GM12891 (cell line): ENCODE results near the gene HCFC1.
A peak's percentile ranks its signal among the peaks of the same experiment; 100 is the strongest.

Source experiments
- DNase-seq: peaks from one replicate; pipeline ENCODE4 v3.0.0; 2011; ENCODE audit warnings: low spot score; ENCODE audit not compliant: insufficient read length
- FAIRE-seq: peaks from 2 replicates; lab custom pipeline; 2011; peaks lifted over from hg19 to GRCh38; lab: Jason Lieb, UNC
- PAX5 ChIP-seq: IDR thresholded peaks from 2 replicates; pipeline ENCODE4 v1.6.1; 2011; ENCODE audit warnings: low read length, moderate library complexity, mild to moderate bottlenecking; ENCODE audit not compliant: insufficient read depth, severe bottlenecking
- POLR2A ChIP-seq: IDR thresholded peaks from 2 replicates; pipeline ENCODE4 v1.6.1; 2011; ENCODE audit warnings: low read depth, low read length, control low read depth
- POLR2AphosphoS5 ChIP-seq: IDR thresholded peaks from 2 replicates; pipeline ENCODE4 v1.6.1; 2011; ENCODE audit warnings: low read depth, low read length, control low read depth
- POU2F2 ChIP-seq: IDR thresholded peaks from 2 replicates; pipeline ENCODE4 v1.6.1; 2011; ENCODE audit warnings: low read depth, mild to moderate bottlenecking, control low read depth, low read length, moderate library complexity
- SPI1 ChIP-seq: IDR thresholded peaks from 2 replicates; pipeline ENCODE4 v1.6.1; 2011; ENCODE audit warnings: low read depth, low read length, control low read depth
- TAF1 ChIP-seq: IDR thresholded peaks from 2 replicates; pipeline ENCODE4 v1.6.1; 2011; ENCODE audit warnings: low read depth, low read length, control low read depth

HCFC1 gene

DNA sequence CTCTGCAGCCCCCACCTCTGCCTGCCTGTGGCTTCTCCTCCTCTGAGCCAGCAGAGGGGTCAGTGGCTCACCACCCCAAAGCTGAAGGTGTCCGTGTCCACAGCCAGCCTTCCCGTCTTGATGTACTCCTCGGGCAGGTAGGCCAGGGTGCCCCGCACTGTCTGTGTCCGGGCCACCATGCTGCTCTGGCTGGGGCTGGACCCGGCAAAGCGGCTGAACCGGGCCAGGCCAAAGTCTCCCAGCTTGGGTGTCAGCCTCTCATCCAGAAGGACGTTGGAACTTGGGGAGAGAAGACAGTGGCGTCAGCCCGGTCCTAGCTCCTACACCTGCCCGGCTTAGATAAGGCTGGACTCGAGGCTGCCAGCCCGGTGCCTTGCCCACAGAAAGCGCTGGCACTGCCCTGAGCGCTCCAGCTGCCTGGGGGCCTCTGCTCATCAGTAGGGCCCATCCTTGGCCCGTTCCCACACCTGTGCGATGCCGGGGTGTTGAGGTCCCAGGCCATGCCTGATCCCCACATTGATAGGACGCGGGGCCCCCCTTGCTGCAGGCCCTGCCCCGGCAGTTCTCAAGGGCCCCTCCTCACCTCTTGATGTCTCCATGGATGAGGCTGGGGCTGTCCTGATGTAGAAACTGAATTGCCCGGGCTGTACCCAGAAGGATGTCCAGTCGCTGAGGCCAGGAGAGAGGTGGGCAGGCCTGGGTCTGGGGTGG lies 44.9 kb upstream of the HCFC1 start:
- DNase-seq (no peak), FAIRE-seq (no peak)
- TF ChIP-seq SPI1 (no peak), TAF1 (no peak), POLR2AphosphoS5 (no peak), POLR2A (no peak), POU2F2 (no peak), PAX5 (no peak)

DNA sequence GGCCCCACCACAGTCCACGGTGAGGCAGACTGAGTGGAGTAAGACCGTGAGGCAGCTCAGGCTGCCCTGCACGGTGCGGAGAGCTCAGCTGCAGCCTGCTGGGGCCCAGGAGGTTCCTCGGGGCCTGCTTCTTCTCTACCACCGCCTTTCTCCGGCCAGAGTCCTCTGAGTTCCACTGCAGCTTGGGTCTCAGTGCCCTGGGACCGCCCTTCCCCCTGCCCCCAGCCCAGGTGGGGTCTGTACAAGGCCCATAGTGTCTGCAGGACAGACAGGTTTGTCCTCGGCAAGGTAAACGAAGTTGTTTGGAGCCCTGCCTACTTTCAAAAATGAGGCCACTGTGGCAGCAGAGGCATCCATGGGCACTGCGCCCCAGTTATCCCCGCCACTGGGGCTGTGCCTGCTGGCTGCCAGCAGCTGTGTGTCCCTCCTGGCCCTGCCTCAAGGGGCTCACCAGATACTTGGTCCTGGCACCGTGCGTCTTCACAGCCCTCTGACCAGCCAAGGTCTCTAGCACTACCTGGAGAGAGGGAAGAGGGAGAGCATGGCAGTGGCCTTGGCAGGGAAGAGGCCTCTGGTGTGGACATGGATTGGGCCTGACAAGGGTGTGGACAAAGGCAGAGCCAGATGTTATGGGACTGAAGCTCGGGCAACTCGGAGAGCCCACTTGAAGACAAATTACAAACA lies 44.1 kb upstream of the HCFC1 start:
- TF ChIP-seq SPI1 (no peak), POLR2A (no peak), POU2F2 (no peak), TAF1 (no peak), POLR2AphosphoS5 (no peak), PAX5 (no peak)
- FAIRE-seq = peak; percentile 5
- no peak for DNase-seq

DNA sequence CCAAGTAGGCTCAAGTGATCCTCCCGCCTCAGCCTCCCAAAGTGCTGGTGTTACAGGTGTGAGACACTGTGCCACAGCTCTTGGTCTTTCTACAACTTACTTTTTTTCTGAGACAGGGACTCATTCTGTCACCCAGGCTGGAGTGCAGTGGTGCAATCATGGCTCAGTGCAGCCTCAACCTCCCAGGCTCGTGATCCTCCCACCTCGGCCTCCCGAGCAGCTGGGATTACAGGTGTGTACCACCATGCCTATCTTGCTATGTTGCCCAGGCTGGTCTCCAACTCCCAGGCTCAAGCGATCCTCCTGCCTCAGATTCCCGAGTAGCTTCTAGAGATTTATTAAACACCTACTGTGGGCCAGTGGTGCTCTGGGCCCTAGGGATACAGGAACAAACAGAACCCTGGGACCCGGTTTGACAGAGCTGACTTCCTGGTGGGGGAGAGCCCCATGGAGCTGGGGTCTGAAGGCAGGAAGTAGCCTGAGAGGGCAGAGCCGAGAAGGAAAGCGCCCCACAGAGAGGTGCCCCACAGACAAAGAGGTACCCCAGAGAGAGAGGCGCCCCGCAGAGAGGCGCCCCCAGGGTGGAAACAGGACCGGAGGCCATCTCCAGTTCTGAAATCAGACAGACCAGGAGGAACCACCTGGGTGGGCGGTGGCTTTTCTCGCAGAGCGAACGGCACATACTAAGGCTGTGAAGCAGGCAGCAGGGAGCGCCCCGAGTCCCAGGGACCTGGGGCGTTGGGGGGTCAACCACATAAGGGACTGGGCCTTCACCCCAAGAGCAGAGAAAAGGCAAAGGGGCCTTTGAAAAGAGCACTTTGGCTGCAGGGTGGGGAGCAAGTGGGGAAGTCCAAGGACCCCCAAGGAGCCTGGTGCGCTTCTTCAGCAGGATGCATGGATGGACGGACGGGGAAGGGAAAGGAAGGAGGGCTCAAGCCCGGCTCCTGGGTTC lies 43.1 kb upstream of the HCFC1 start:
- no peak for TF ChIP-seq PAX5
- TF ChIP-seq POU2F2 = no peak
- no peak for TF ChIP-seq POLR2A
- no peak for DNase-seq
- FAIRE-seq = peak; percentile 65

- FAIRE-seq (peak; percentile 84), DNase-seq (peak; percentile 56)
- no peak for TF ChIP-seq POU2F2
- TF ChIP-seq POLR2AphosphoS5 = no peak
- TF ChIP-seq POLR2A = no peak
These were observed 42.2 kb upstream of the HCFC1 start for GRCh38 chrX:154013614-154014360.

DNA sequence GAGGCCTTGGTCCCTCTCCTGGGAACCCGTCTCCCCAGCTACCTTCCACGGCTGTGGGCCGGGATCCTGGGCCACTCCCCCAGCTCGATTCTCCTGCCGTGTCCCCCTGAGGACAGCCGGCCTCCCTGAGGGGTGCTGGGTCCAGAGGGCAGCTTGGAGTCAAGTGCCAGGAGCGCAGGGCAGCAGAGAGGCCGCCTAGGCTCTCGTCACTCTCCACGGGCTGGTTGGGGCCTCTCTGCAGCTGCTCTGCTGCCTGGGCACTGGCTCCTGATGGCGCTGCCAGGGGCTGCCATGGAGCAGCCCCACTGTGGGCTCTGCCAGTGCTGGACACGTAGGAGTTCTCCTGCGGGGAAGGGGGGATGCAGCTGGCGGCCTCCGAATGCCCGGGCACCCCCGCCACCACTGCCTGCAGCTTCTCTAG lies 41.4 kb upstream of the HCFC1 start:
- no peak for FAIRE-seq
- no peak for DNase-seq
- TF ChIP-seq PAX5 (no peak), SPI1 (no peak), POLR2A (no peak), POU2F2 (no peak), TAF1 (no peak)

DNA sequence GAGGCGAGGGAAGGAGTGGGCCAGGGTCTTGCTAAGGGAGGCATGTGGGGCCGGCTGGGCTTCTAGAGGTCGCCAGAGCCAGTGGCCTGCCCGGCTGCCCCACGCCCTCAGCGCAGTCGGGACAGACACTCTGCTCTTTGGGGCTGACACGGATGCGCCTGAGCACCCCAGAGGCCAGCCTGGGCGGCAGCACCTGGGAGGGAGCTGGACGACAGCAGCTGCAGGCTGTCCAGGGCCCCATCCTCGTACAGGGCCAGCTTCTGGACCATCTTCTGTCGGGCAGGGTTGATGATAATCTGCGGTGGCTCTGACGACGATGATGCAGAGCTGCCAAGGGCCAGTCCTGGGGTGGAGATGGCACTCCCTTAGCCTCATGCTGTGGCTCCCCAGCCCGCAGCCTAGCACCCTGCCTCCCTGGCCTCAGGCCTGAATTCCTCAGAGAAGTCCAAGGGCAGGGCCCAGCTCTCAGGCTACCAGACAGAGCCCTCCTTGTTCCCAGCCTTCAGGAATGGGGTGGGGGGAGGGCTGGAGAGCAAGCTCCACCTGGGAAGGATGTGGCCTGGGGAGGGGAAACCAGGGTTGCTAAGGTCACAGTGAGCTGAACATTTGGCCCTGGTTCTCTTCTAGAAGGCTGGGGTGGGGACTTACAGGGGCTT lies 40.8 kb upstream of the HCFC1 start:
- TF ChIP-seq TAF1 = no peak
- TF ChIP-seq PAX5 = no peak
- no peak for TF ChIP-seq SPI1
- no peak for TF ChIP-seq POLR2AphosphoS5
- TF ChIP-seq POU2F2 = no peak
- TF ChIP-seq POLR2A = no peak
- DNase-seq = no peak
- FAIRE-seq = peak; percentile 13

- DNase-seq = no peak
- FAIRE-seq = no peak
- TF ChIP-seq POLR2AphosphoS5 (0 out of 2 replicates have a peak, but pooled peaks have one; percentile 32), POU2F2 (no peak)
These were observed 40.0 kb upstream of the HCFC1 start for GRCh38 chrX:154011376-154012335.
